Activated naive CD8-positive, alpha-beta T cell (primary cell): ENCODE measurements around the gene NGEF.

Source experiments
- H3K27ac Mint-ChIP-seq: one replicate; pipeline ENCODE4 v1.8.0; 2021; ENCODE audit warnings: mixed read lengths
- H3K27me3 Mint-ChIP-seq: one replicate; pipeline ENCODE4 v1.8.0; 2021; ENCODE audit warnings: mixed read lengths
- H3K36me3 Mint-ChIP-seq: one replicate; pipeline ENCODE4 v1.8.0; 2021; ENCODE audit warnings: mixed read lengths
- H3K4me1 Mint-ChIP-seq: one replicate; pipeline ENCODE4 v1.8.0; 2021; ENCODE audit warnings: low read depth, mixed read lengths
- H3K4me3 Mint-ChIP-seq: one replicate; pipeline ENCODE4 v1.8.0; 2021; ENCODE audit warnings: mild to moderate bottlenecking, mixed read lengths
- H3K9me3 Mint-ChIP-seq: one replicate; pipeline ENCODE4 v1.8.0; 2021; ENCODE audit warnings: low read depth, mixed read lengths

NGEF gene

DNA sequence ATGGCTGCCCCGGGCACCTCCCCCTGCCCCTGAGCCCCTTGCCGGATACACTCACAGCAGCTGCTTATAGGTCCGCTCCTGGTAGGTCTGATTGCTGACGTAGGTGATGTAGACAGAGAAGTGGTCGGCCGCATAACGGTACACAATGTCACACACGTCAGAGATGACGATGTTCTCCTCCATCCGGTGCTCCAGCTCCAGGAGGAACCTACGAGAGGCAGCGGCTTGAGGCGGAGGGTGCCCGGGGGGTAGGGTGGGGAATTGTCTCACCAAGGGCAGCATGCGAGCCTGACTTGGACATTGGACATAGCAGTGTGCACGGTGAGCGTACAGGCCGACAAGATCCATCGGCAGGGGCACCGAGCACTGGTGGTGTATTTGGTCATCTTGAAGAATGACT, 120.2 kb downstream of the NGEF start:
- Mint-ChIP-seq H3K4me1 (peaks cover 13% of the 10 kb centered on the region), H3K36me3 (no peaks in the 10 kb centered on the region), H3K4me3 (no peak overlapping the region), H3K27ac (no peak overlapping the region), H3K9me3 (no peaks in the 10 kb centered on the region), H3K27me3 (peaks cover 10% of the 10 kb centered on the region)

DNA sequence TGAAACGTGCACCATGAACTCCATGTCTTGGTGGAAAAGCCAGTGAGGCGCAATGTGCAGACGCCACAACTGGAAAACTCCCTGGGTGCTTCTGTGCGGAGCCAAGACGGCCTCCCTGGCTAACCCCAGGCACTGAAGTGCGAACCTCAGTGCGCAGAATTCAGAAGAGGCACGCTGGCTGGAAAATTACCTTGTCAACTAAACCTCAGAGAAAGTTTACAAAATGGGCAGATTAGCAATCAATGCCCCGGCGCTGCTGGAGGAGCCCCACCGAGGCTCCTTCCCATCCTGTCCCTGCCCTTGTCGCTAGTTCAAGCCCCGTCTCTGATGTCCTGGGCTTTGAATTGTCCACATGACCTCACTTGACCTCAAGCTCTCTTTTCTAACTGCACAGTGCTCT, 120.8 kb downstream of the NGEF start:
- Mint-ChIP-seq H3K4me3 (no peak overlapping the region), H3K27me3 (peaks cover 10% of the 10 kb centered on the region), H3K9me3 (no peaks in the 10 kb centered on the region), H3K27ac (no peak overlapping the region), H3K36me3 (no peaks in the 10 kb centered on the region), H3K4me1 (peaks cover 8% of the 10 kb centered on the region)

DNA sequence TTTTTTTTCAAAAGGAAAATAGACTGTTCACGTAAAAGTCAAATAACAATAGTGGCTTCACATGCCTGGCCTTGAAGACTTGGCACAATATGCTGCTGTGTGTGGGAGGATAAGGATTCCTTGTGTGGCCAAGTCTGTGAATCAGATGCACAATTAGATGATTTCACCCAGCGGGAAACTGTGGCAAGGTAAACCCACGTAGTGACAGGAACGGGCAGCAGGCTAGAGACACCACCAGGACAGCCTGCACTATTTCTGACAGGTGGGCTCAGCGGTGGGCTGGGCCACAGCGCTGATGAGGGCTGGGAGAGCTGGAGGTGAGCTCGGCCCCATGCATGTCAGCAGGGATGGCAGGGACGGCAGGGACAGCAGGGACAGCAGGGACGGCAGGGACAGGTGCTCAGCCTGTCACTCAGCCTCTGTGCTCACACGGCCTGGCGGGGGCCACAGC, 121.4 kb downstream of the NGEF start:
- no peaks in the 10 kb centered on the region for H3K9me3 Mint-ChIP-seq
- H3K4me1 Mint-ChIP-seq = peaks cover 7% of the 10 kb centered on the region
- no peak overlapping the region for H3K4me3 Mint-ChIP-seq
- H3K36me3 Mint-ChIP-seq = no peaks in the 10 kb centered on the region
- peaks cover 10% of the 10 kb centered on the region for H3K27me3 Mint-ChIP-seq
- H3K27ac Mint-ChIP-seq = no peak overlapping the region

DNA sequence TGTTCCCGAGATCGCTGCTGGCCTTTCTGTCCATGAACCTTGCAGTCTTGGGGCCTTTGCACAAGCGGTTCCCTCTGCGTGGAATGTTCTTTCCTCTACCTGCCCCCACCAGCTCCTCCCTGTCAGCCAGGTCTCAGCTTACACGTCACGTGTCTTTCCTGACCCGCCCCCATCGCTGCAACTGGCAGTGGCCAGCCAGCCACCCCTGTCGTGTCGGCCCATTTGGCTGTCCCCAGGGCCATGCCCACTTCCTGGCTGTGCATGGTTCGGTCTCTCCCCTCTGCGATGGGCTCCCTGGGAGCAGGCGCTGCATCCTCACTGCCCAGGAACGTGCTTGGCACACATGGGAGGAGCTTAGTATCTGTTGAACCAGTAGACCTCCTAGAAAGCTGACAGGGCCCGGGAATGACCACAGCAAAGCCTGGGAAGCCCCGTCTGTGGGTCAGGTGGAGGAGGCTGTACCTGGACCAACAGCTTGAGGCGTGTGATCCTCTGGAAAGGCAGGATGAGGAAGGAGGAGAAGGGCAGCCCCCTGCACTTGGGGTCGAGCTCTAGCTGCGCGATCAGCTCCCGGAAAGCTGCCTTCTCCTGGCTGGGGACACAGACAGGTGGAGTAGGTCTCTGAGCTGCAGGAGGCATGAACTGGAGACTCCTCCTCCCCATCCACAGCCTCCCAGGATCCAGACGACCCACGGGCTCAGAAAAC, 122.0 kb downstream of the NGEF start:
- Mint-ChIP-seq H3K36me3 (no peaks in the 10 kb centered on the region), H3K4me1 (peaks cover 5% of the 10 kb centered on the region), H3K27ac (no peak overlapping the region), H3K4me3 (no peak overlapping the region), H3K27me3 (peaks cover 10% of the 10 kb centered on the region), H3K9me3 (no peaks in the 10 kb centered on the region)

DNA sequence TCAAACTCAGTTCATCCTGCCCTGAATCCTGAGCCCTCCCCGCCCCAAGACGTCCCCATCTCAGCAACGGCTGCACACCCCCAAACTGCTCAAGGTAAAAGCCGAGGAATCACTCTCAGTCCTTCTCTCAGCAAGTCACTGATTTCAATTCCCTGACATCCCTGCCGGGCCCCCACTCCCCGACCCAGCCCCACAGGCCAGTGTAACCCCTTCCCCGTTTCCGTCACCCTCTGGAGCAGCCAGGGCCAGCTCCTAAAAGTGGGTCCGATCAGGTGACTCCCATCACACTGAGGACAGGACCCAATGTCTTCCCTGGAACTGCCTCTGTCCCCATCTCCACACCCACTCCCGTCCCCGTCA, 122.5 kb downstream of the NGEF start:
- peaks cover 10% of the 10 kb centered on the region for H3K27me3 Mint-ChIP-seq

DNA sequence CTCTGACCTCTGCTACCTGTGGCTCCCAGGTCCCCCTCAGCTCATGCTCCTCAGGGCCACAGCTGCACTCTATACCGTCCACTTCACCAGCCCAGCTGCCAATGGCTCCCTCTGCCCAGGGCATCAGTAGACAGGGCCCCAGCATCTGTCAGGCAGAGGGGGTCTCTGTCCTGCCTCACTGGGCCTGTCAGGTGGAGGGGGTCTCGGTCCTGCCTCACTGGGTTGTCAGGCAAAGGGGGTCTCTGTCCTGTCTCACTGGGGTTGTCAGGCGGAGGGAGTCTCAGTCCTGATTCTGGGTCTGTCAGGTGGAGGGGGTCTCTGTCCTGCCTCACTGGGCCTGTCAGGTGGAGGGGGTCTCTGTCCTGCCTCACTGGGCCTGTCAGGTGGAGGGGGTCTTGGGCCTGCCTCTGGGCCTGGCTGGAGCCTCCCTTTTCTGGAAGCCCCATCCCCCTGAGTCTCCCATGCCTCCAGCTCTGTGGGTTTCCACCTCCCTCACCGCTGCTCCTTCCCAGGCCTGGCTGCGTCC, 123.1 kb downstream of the NGEF start:
- H3K36me3 Mint-ChIP-seq = no peaks in the 10 kb centered on the region
- no peak overlapping the region for H3K27ac Mint-ChIP-seq
- no peak overlapping the region for H3K4me3 Mint-ChIP-seq
- H3K4me1 Mint-ChIP-seq = peaks cover 4% of the 10 kb centered on the region
- H3K9me3 Mint-ChIP-seq = no peaks in the 10 kb centered on the region
- peaks cover 10% of the 10 kb centered on the region for H3K27me3 Mint-ChIP-seq

More for the DNA sequence above, 122.5 kb downstream of the NGEF start:
- Mint-ChIP-seq H3K36me3 (no peaks in the 10 kb centered on the region), H3K4me3 (no peak overlapping the region), H3K4me1 (peaks cover 4% of the 10 kb centered on the region), H3K27ac (no peak overlapping the region), H3K9me3 (no peaks in the 10 kb centered on the region)

DNA sequence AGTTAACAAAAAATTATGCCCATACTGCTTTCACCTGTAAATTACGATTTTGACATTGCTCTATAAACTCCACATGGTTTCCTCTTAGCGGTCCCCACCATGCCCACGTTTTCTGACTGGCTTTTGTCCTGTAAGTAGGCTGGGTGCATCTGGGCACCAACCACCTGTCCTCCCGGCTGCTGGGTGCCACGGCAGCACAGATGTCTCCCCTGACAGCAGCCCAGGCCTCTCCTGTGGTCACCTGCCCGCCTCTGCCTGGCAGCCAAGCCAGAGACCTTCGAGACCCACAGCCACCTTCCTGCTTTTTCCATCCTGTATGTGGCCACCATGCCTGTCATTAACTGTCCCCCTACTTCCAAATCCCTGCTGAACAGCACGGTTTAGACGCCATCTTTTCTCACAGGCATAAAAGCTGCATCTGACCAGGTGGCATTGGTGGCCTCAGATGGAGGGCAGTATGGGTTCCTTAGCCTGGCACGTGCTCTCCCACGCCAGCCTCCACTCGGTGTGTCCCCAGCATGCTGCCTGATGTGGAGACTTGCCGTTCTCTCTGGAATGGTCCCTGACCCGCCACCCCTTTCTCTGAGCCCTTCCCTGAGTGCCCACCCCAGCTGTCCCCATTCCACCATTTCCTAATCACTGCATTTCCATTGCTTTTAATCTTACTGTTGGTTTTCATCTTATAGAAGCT, 124.1 kb downstream of the NGEF start:
- Mint-ChIP-seq H3K4me3 (no peak overlapping the region), H3K9me3 (no peaks in the 10 kb centered on the region), H3K36me3 (no peaks in the 10 kb centered on the region), H3K4me1 (peaks cover 4% of the 10 kb centered on the region), H3K27me3 (peaks cover 10% of the 10 kb centered on the region), H3K27ac (no peak overlapping the region)

DNA sequence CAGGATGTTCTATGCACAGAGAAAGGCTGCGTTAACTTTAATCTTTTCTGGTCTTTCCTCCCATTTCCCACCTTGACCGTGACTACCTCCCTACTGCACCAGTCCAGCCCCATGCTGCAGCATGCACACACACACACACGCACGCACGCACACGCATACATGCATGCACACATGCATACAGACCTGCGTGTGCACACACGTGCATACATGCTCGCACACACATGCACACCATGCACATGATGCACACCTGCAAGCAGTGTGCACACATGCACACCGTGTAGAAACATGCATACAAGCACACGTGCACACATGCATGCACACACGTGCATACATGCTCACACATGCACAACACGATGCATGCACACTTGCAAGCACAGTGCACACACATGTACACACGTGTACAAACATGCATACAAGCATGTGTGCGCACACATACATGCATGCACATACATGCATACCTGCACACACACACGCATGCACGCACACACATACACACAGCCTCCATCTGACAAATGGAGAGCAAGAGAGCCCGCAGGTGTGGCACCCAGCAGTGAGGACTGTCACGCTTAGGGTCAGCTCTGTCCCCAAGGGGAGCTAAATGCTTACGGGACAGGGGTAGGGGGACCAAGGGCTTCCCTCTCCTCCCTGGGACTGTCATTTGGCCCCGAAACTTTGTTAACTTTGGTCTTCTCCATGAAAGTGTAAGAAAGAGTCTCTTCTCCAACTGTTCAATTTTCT, 124.8 kb downstream of the NGEF start:
- H3K4me1 Mint-ChIP-seq = peaks cover 4% of the 10 kb centered on the region
- peaks cover 10% of the 10 kb centered on the region for H3K27me3 Mint-ChIP-seq
- H3K27ac Mint-ChIP-seq = no peak overlapping the region

DNA sequence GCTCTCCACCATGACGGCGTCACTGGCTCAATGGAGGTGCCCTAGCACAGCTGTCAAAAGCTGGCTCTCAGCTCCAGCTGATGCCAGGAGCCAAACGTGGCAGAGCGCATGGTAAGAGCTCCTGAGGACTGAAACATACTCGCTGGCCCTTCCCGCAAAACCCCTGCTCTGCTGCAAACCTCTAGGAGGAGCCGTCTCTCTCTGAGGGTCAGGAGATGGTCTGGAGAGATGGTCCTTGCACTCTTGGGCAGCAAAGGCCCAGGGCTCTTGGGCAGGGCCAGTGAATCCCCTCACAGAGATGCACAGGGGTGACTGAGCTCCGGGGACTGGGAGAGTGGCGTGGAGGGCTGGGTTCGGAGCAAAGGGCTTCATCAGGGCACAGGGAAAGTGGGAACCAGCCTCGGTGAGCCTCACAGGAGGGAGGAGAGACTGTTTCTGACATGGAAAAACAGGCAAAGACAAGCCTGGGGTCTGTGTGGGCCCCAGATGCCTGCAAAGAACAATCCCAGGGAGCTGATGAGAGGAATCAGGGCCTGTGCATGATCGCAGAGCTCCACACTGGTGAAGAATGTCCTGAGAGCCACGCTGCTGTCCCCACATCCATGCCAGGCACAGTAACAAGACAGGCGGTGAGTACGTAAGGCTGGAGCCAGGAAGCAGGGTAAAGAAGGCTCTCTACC, 125.7 kb downstream of the NGEF start:
- Mint-ChIP-seq H3K36me3 (no peaks in the 10 kb centered on the region), H3K9me3 (no peaks in the 10 kb centered on the region)

More for the DNA sequence above, 124.8 kb downstream of the NGEF start:
- Mint-ChIP-seq H3K36me3 (no peaks in the 10 kb centered on the region), H3K9me3 (no peaks in the 10 kb centered on the region), H3K4me3 (no peak overlapping the region)

DNA sequence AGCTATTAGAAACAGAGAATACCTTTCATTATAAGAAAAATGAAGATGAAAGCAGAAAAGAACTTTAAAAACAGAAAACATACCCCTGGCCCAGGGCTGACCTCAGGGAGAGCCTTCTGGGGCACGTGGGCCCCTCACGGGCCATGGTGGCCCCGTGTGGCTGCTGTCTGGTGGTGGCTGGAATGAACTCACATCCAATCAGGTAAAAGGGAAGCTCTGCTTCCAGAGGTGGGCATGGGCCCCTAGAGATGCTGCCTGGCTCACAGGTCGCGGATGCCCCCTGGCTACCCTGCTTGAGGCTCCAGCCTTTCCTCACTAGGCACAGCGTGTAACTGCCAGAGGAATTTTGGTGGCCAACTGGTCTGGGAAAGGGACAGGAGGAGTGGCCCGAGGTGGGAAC, 126.4 kb downstream of the NGEF start:
- no peaks in the 10 kb centered on the region for H3K9me3 Mint-ChIP-seq
- no peak overlapping the region for H3K27ac Mint-ChIP-seq
- peaks cover 4% of the 10 kb centered on the region for H3K4me1 Mint-ChIP-seq
- no peaks in the 10 kb centered on the region for H3K36me3 Mint-ChIP-seq
- H3K4me3 Mint-ChIP-seq = no peak overlapping the region
- H3K27me3 Mint-ChIP-seq = peaks cover 4% of the 10 kb centered on the region

More for the DNA sequence above, 125.7 kb downstream of the NGEF start:
- Mint-ChIP-seq H3K27ac (no peak overlapping the region), H3K4me1 (peaks cover 4% of the 10 kb centered on the region), H3K4me3 (no peak overlapping the region), H3K27me3 (peaks cover 7% of the 10 kb centered on the region)

DNA sequence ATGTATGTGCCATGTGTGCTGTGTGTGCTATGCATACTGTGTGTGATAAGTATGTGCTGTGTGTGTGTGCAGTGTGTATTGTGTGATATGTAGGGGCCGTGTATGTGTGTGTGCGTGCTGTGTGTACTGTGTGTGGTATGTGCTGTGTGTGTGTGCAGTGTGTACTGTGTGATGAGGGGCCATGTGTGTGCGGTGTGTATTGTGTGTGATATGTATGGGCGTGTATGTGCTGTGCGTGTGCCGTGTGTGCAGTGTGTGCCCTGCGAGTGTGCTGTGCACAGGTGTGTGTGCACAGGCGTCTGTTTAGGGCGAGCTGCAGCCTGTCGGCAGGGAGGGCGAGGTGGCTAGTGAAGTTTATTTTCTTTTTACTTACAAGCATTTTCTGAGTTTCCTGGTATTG, 126.9 kb downstream of the NGEF start:
- no peaks in the 10 kb centered on the region for H3K36me3 Mint-ChIP-seq
- no peaks in the 10 kb centered on the region for H3K9me3 Mint-ChIP-seq
- H3K4me1 Mint-ChIP-seq = peaks cover 4% of the 10 kb centered on the region
- no peak overlapping the region for H3K4me3 Mint-ChIP-seq
- H3K27ac Mint-ChIP-seq = no peak overlapping the region
- H3K27me3 Mint-ChIP-seq = peaks cover 4% of the 10 kb centered on the region

DNA sequence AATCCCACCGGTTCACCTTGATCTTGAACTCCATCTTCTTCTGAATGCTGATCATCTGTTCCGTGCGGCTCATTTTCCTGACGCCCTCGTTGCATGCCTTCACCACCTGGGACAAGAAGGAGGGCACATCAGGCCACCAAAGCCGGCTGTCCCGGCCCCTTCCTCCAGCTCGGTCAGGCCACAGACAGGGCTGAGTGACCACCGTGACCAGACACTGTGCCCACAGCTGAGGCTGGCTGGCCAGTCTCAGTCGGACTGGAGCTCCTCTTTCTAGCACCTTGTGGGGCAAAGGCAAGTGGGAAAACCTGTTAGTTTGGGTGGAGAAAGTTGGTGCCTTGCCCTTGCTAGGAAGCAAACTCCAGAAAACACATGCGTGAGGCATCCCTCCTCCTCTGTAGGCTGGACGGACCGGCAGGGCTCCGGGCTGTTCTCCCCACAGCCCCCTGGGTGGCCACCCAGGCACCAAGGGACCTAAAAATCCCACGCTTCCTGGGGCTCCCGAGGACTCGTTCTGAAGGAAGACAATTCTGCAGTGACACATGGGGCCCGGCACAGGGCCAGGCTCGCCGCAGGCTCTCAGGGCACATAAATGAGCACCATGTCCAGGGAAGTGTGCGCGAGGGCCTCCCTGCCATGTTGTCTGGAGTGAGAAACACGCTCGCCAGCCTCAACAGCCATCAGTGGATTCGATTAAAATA, 127.6 kb downstream of the NGEF start:
- H3K36me3 Mint-ChIP-seq = no peaks in the 10 kb centered on the region
- H3K9me3 Mint-ChIP-seq = no peaks in the 10 kb centered on the region
- H3K4me3 Mint-ChIP-seq = no peak overlapping the region
- H3K4me1 Mint-ChIP-seq = no peaks in the 10 kb centered on the region
- no peaks in the 10 kb centered on the region for H3K27me3 Mint-ChIP-seq
- H3K27ac Mint-ChIP-seq = no peak overlapping the region

DNA sequence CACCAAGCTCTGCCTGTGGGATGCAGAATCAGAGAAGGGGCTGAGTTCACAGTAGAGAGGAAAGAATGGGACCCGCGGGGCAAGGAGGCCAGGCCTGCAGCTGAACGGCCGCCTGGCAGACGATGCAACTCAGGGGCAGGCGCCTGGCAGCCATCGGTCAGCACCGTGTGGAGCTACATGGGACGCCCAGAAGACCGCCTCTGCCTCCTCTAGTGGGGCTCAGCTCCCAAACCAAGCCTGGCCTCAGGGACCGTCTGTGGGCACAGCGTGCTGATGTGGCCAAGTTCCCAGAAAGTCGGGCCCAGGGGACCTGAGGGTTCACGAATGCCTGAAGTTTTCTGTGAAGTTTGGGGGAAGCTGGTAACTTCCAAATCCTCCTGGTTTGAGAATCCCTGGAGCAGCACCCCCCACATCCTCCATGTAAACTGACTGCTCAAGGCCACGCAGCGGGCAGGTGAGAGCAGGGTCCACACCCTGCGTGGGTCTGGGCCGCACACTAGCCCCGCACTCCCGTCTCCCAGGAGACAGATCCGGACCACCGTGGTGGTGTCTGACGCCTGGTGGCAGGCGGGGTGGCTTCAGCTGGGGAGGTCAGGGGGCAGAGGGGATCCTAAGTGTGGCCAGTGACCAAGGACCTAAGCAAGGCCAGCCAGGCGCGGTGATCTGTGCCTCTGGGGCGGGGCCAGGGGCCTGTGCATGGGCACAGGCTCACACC, 128.3 kb downstream of the NGEF start:
- H3K27ac Mint-ChIP-seq = no peak overlapping the region
- no peaks in the 10 kb centered on the region for H3K4me1 Mint-ChIP-seq
- no peak overlapping the region for H3K4me3 Mint-ChIP-seq
- H3K9me3 Mint-ChIP-seq = no peaks in the 10 kb centered on the region
- no peaks in the 10 kb centered on the region for H3K27me3 Mint-ChIP-seq
- H3K36me3 Mint-ChIP-seq = no peaks in the 10 kb centered on the region

DNA sequence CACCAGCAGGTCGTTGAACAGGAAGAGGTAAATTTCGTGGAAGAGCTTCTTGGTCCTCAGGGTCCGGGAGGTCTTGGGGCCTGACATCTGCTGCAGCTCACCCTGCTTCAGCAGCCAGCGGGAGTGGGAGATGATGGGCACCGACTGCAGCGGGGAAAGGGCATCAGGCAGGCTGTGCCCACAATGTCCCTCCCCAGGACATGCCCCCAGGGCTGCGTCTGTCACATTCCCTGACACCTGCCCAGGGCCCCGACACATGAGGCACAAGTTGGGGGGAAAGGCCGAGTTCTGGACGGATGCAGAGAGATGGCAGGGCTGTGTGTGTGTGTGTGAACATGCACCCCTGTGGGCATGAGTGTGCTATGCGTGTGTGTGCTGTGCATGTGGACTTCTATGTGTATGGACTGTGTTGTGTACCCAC, 129.0 kb downstream of the NGEF start:
- H3K36me3 Mint-ChIP-seq = no peaks in the 10 kb centered on the region
- no peaks in the 10 kb centered on the region for H3K4me1 Mint-ChIP-seq
- H3K27ac Mint-ChIP-seq = no peak overlapping the region
- H3K9me3 Mint-ChIP-seq = no peaks in the 10 kb centered on the region
- H3K27me3 Mint-ChIP-seq = no peaks in the 10 kb centered on the region
- H3K4me3 Mint-ChIP-seq = no peak overlapping the region
